SK-N-SH (cell line): Measurements from ENCODE around the gene EVX1.

Experiments
- EP300 ChIP-seq, 2 experiments: IDR thresholded peaks; 2 replicates each; pipeline versions ENCODE4 v1.4.0 to v1.6.1; 2012; ENCODE audit warnings: borderline replicate concordance in 1 of 2, low read depth in 1 of 2, low read length in 1 of 2
- EZH2phosphoT487 ChIP-seq: fragments of 200-600 bp; sonication (generic); IDR thresholded peaks from 2 replicates; pipeline ENCODE4 v1.6.1; 2017; ENCODE audit warnings: low read depth, mixed run types, mild to moderate bottlenecking, antibody characterized with exemption, moderate library complexity, borderline replicate concordance
- GABPA ChIP-seq: IDR thresholded peaks from 2 replicates; pipeline ENCODE4 v1.4.0; 2012; ENCODE audit warnings: low read depth, mild to moderate bottlenecking
- JUND ChIP-seq: IDR thresholded peaks from 2 replicates; pipeline ENCODE4 v1.4.0; 2012
- NFIC ChIP-seq: IDR thresholded peaks from 2 replicates; pipeline ENCODE4 v1.4.0; 2012; ENCODE audit warnings: borderline replicate concordance
- POLR2AphosphoS5 ChIP-seq: IDR thresholded peaks from 2 replicates; pipeline ENCODE4 v1.6.1; 2012; ENCODE audit warnings: low read depth, low read length
- RCOR1 ChIP-seq: fragments of 150-350 bp; IDR thresholded peaks from 2 replicates; pipeline ENCODE4 v1.6.1; 2017; ENCODE audit warnings: antibody characterized with exemption, low read length
- TEAD4 ChIP-seq: IDR thresholded peaks from 2 replicates; pipeline ENCODE4 v1.4.0; 2012; ENCODE audit warnings: mild to moderate bottlenecking, borderline replicate concordance; ENCODE audit not compliant: insufficient read depth
- YY1 ChIP-seq: IDR thresholded peaks from 2 replicates; pipeline ENCODE4 v1.4.0; 2012; ENCODE audit warnings: low read depth, mild to moderate bottlenecking
- TF ChIP-seq, protein P1 (sequence below): fragments of 200-600 bp; sonication (generic); IDR thresholded peaks from 2 replicates; pipeline ENCODE4 v1.6.1; 2017; ENCODE audit warnings: antibody characterized with exemption, mild to moderate bottlenecking, moderate library complexity
- TF ChIP-seq, protein P2 (sequence below): IDR thresholded peaks from 2 replicates; pipeline ENCODE4 v1.6.1; 2012; ENCODE audit warnings: mild to moderate bottlenecking, low read depth, low read length, moderate library complexity
- TF ChIP-seq, protein P3 (sequence below): IDR thresholded peaks from 2 replicates; pipeline ENCODE4 v1.4.0; 2012; ENCODE audit warnings: low read depth, borderline replicate concordance

DNA sequence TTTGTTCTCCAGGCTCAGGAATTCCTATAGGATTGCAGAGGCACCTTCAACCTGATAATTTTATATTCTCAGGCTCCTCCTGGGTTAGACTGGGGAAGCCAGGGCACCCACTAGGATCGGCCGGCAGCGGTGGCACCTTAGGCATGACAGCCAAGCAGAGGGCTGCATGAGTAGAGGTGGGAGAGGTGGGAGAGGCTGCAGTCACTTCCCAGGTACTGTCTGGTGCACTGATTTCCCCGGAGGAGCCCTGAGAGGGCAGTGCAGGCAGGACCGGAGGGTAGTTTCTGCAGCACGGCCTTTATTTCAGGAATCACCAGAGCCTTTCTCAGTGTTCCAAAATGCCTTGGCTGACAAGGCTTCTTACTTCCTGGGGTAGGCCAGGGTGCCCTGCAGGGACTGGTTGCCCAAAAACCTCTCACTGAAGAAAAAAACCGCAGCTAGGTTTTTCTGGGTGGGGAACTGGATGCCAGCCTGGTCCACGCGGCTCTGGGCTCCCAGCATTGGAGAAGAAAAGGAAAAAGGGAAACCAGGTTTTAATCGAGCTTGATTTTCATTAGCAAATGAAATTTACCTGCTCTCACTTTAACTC is 39.1 kb upstream of the EVX1 start:
- no peak for TF ChIP-seq YY1
- TF ChIP-seq, protein P1, sequence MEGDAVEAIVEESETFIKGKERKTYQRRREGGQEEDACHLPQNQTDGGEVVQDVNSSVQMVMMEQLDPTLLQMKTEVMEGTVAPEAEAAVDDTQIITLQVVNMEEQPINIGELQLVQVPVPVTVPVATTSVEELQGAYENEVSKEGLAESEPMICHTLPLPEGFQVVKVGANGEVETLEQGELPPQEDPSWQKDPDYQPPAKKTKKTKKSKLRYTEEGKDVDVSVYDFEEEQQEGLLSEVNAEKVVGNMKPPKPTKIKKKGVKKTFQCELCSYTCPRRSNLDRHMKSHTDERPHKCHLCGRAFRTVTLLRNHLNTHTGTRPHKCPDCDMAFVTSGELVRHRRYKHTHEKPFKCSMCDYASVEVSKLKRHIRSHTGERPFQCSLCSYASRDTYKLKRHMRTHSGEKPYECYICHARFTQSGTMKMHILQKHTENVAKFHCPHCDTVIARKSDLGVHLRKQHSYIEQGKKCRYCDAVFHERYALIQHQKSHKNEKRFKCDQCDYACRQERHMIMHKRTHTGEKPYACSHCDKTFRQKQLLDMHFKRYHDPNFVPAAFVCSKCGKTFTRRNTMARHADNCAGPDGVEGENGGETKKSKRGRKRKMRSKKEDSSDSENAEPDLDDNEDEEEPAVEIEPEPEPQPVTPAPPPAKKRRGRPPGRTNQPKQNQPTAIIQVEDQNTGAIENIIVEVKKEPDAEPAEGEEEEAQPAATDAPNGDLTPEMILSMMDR: no peak
- TF ChIP-seq RCOR1: no peak
- no peak for TF ChIP-seq TEAD4
- TF ChIP-seq EZH2phosphoT487: no peak
- TF ChIP-seq POLR2AphosphoS5: no peak
- no peak for TF ChIP-seq NFIC
- no peak for TF ChIP-seq EP300 (IDR thresholded peaks at IDR 0.05; ENCODE audit: borderline replicate concordance in 1 of 2, low read depth in 1 of 2, low read length in 1 of 2)
- no peak for TF ChIP-seq JUND
- TF ChIP-seq, protein P2, sequence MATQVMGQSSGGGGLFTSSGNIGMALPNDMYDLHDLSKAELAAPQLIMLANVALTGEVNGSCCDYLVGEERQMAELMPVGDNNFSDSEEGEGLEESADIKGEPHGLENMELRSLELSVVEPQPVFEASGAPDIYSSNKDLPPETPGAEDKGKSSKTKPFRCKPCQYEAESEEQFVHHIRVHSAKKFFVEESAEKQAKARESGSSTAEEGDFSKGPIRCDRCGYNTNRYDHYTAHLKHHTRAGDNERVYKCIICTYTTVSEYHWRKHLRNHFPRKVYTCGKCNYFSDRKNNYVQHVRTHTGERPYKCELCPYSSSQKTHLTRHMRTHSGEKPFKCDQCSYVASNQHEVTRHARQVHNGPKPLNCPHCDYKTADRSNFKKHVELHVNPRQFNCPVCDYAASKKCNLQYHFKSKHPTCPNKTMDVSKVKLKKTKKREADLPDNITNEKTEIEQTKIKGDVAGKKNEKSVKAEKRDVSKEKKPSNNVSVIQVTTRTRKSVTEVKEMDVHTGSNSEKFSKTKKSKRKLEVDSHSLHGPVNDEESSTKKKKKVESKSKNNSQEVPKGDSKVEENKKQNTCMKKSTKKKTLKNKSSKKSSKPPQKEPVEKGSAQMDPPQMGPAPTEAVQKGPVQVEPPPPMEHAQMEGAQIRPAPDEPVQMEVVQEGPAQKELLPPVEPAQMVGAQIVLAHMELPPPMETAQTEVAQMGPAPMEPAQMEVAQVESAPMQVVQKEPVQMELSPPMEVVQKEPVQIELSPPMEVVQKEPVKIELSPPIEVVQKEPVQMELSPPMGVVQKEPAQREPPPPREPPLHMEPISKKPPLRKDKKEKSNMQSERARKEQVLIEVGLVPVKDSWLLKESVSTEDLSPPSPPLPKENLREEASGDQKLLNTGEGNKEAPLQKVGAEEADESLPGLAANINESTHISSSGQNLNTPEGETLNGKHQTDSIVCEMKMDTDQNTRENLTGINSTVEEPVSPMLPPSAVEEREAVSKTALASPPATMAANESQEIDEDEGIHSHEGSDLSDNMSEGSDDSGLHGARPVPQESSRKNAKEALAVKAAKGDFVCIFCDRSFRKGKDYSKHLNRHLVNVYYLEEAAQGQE: no peak
- TF ChIP-seq, protein P3, sequence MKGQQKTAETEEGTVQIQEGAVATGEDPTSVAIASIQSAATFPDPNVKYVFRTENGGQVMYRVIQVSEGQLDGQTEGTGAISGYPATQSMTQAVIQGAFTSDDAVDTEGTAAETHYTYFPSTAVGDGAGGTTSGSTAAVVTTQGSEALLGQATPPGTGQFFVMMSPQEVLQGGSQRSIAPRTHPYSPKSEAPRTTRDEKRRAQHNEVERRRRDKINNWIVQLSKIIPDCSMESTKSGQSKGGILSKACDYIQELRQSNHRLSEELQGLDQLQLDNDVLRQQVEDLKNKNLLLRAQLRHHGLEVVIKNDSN: no peak
- TF ChIP-seq GABPA: no peak
